ENCODE results near the gene MOGAT2. TPM values are rescaled to one million over a fixed set of nuclear protein-coding genes. Genes with fewer than 3 reads are reported as not detected.
A peak's percentile ranks its signal among the peaks of the same experiment; 100 is the strongest.

Gene MOGAT2
- total and polyA plus RNA-seq, 2 of the 13 experiments (the other 11 are each of a cell fraction or from before 2014, with no cell fraction given) = 27.2 to 27.8 TPM

DNA sequence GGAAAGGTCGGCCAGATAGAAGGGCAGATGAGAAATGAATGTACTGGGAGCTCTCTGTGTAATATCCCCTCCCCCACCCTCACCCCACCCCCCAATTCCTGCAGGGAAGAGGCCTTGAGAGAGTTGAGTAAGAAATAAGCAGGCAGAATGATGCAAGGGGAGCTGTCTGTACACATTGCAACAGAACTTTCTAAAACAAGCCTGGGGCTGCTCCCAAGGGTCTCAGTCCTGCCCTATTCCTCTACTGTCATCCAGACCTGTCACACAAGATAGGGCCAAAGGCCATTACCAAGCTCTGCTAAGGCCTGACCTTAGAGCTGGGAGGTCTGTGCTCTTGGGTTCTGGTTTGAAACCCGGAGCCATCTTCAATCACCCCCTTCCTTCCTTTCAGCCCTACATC is 45.2 kb downstream of the MOGAT2 start (continued):
- TF ChIP-seq GFI1 (CRISPR knock-in tag; IDR thresholded peaks at IDR 0.05; ENCODE audit: borderline replicate concordance) (no peak), HMGA1 (CRISPR knock-in tag; conservative IDR thresholded peaks at IDR 0.05) (no peak), ZNF879 (CRISPR knock-in tag; IDR thresholded peaks at IDR 0.05) (no peak), SIX4 (CRISPR knock-in tag; IDR thresholded peaks at IDR 0.05) (peak; percentile 53; the same call in 1 of the 2 replicates), CBX5 (CRISPR knock-in tag; IDR thresholded peaks at IDR 0.05; ENCODE audit: borderline replicate concordance) (peak; percentile 66; the same call in 1 of the 2 replicates), REL (CRISPR knock-in tag; conservative IDR thresholded peaks at IDR 0.05) (no peak), ZNF782 (CRISPR knock-in tag; IDR thresholded peaks at IDR 0.05; ENCODE audit: borderline replicate concordance) (no peak), NR2F2 (IDR thresholded peaks at IDR 0.05; ENCODE audit: borderline replicate concordance, low read depth) (peak; percentile 77; the same call in 1 of the 2 replicates), ARNTL (CRISPR knock-in tag; IDR thresholded peaks at IDR 0.05) (no peak), ZNF615 (CRISPR knock-in tag; IDR thresholded peaks at IDR 0.05; ENCODE audit: borderline replicate concordance) (no peak), MAFK (conservative IDR thresholded peaks at IDR 0.05 in 1 of 2, IDR thresholded peaks at IDR 0.05 in 1 of 2; ENCODE audit: low read length in 2 of 2) (no peak), CC2D1A (CRISPR knock-in tag; IDR thresholded peaks at IDR 0.05) (no peak), RBM39 (IDR thresholded peaks at IDR 0.05; ENCODE audit: low read depth, low read length, poor library complexity, severe bottlenecking) (no peak), ZNF12 (CRISPR knock-in tag; IDR thresholded peaks at IDR 0.05) (peak; percentile 86; the same call in 1 of the 2 replicates), TBP (CRISPR knock-in tag; IDR thresholded peaks at IDR 0.05) (no peak), SP4 (CRISPR knock-in tag; IDR thresholded peaks at IDR 0.05) (no peak), RARG (CRISPR knock-in tag; IDR thresholded peaks at IDR 0.05; ENCODE audit: low read depth) (no peak), NAIF1 (CRISPR knock-in tag; IDR thresholded peaks at IDR 0.05; ENCODE audit: borderline replicate concordance) (no peak), ZBTB21 (CRISPR knock-in tag; IDR thresholded peaks at IDR 0.05) (no peak)
- TF ChIP-seq, protein P1, sequence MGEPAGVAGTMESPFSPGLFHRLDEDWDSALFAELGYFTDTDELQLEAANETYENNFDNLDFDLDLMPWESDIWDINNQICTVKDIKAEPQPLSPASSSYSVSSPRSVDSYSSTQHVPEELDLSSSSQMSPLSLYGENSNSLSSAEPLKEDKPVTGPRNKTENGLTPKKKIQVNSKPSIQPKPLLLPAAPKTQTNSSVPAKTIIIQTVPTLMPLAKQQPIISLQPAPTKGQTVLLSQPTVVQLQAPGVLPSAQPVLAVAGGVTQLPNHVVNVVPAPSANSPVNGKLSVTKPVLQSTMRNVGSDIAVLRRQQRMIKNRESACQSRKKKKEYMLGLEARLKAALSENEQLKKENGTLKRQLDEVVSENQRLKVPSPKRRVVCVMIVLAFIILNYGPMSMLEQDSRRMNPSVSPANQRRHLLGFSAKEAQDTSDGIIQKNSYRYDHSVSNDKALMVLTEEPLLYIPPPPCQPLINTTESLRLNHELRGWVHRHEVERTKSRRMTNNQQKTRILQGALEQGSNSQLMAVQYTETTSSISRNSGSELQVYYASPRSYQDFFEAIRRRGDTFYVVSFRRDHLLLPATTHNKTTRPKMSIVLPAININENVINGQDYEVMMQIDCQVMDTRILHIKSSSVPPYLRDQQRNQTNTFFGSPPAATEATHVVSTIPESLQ (CRISPR knock-in tag; conservative IDR thresholded peaks at IDR 0.05) = no peak
- TF ChIP-seq, protein P2, sequence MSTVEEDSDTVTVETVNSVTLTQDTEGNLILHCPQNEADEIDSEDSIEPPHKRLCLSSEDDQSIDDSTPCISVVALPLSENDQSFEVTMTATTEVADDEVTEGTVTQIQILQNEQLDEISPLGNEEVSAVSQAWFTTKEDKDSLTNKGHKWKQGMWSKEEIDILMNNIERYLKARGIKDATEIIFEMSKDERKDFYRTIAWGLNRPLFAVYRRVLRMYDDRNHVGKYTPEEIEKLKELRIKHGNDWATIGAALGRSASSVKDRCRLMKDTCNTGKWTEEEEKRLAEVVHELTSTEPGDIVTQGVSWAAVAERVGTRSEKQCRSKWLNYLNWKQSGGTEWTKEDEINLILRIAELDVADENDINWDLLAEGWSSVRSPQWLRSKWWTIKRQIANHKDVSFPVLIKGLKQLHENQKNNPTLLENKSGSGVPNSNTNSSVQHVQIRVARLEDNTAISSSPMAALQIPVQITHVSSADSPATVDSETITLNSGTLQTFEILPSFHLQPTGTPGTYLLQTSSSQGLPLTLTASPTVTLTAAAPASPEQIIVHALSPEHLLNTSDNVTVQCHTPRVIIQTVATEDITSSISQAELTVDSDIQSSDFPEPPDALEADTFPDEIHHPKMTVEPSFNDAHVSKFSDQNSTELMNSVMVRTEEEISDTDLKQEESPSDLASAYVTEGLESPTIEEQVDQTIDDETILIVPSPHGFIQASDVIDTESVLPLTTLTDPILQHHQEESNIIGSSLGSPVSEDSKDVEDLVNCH (CRISPR knock-in tag; IDR thresholded peaks at IDR 0.05) = no peak
- TF ChIP-seq, protein P3, sequence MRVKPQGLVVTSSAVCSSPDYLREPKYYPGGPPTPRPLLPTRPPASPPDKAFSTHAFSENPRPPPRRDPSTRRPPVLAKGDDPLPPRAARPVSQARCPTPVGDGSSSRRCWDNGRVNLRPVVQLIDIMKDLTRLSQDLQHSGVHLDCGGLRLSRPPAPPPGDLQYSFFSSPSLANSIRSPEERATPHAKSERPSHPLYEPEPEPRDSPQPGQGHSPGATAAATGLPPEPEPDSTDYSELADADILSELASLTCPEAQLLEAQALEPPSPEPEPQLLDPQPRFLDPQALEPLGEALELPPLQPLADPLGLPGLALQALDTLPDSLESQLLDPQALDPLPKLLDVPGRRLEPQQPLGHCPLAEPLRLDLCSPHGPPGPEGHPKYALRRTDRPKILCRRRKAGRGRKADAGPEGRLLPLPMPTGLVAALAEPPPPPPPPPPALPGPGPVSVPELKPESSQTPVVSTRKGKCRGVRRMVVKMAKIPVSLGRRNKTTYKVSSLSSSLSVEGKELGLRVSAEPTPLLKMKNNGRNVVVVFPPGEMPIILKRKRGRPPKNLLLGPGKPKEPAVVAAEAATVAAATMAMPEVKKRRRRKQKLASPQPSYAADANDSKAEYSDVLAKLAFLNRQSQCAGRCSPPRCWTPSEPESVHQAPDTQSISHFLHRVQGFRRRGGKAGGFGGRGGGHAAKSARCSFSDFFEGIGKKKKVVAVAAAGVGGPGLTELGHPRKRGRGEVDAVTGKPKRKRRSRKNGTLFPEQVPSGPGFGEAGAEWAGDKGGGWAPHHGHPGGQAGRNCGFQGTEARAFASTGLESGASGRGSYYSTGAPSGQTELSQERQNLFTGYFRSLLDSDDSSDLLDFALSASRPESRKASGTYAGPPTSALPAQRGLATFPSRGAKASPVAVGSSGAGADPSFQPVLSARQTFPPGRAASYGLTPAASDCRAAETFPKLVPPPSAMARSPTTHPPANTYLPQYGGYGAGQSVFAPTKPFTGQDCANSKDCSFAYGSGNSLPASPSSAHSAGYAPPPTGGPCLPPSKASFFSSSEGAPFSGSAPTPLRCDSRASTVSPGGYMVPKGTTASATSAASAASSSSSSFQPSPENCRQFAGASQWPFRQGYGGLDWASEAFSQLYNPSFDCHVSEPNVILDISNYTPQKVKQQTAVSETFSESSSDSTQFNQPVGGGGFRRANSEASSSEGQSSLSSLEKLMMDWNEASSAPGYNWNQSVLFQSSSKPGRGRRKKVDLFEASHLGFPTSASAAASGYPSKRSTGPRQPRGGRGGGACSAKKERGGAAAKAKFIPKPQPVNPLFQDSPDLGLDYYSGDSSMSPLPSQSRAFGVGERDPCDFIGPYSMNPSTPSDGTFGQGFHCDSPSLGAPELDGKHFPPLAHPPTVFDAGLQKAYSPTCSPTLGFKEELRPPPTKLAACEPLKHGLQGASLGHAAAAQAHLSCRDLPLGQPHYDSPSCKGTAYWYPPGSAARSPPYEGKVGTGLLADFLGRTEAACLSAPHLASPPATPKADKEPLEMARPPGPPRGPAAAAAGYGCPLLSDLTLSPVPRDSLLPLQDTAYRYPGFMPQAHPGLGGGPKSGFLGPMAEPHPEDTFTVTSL (CRISPR knock-in tag; IDR thresholded peaks at IDR 0.05; ENCODE audit: borderline replicate concordance) = no peak
